Karpas-422 (cell line): ENCODE data around the gene KIF21A. TPM values are rescaled to one million over a fixed set of nuclear protein-coding genes. Genes with fewer than 3 reads are reported as not detected.

ENCODE experiments used
- DNase-seq: peaks from one replicate; pipeline ENCODE4 v3.0.0-alpha.2; 2015
- H2AFZ ChIP-seq: fragments of 200-600 bp; sonication (generic); 2 replicates; pipeline ENCODE4 v1.6.1; 2014; ENCODE audit warnings: antibody characterized with exemption, low read length, mixed read lengths
- H3K27ac ChIP-seq: fragments of 200-600 bp; sonication (generic); 2 replicates; pipeline ENCODE4 v1.5.1; 2014; ENCODE audit warnings: mild to moderate bottlenecking, low read length, moderate library complexity
- H3K27me3 ChIP-seq: fragments of 200-600 bp; sonication (generic); 2 replicates; pipeline ENCODE4 v1.6.1; 2014; ENCODE audit warnings: low read length, mixed read lengths
- H3K36me3 ChIP-seq: fragments of 200-600 bp; sonication (generic); 2 replicates; pipeline ENCODE4 v1.6.1; 2014; ENCODE audit warnings: low read length, mixed read lengths; ENCODE audit not compliant: insufficient read depth
- H3K4me1 ChIP-seq: fragments of 200-600 bp; sonication (generic); 2 replicates; pipeline ENCODE4 v1.6.1; 2014; ENCODE audit warnings: mild to moderate bottlenecking, low read length, mixed read lengths
- H3K4me2 ChIP-seq: fragments of 200-600 bp; sonication (generic); 2 replicates; pipeline ENCODE4 v1.6.1; 2014; ENCODE audit warnings: low read length, low read depth, mild to moderate bottlenecking; ENCODE audit not compliant: poor library complexity, severe bottlenecking
- H3K4me3 ChIP-seq: fragments of 200-600 bp; sonication (generic); 2 replicates; pipeline ENCODE4 v1.5.1; 2014; ENCODE audit warnings: mild to moderate bottlenecking, antibody characterized with exemption, low read length, mixed read lengths
- H3K79me2 ChIP-seq: fragments of 200-600 bp; sonication (generic); 2 replicates; pipeline ENCODE4 v1.6.1; 2014; ENCODE audit warnings: mild to moderate bottlenecking, low read length, mixed read lengths
- H3K9ac ChIP-seq: fragments of 200-600 bp; sonication (generic); 2 replicates; pipeline ENCODE4 v1.6.0; 2014; ENCODE audit warnings: low read length
- H3K9me2 ChIP-seq: fragments of 200-600 bp; sonication (generic), shearing (Covaris generic); replicated peaks from 2 replicates; pipeline ENCODE4 v1.6.0; 2014; ENCODE audit warnings: mild to moderate bottlenecking, low read length, moderate library complexity; ENCODE audit not compliant: insufficient read depth
- H3K9me3 ChIP-seq: fragments of 300-700, 200-600 bp; sonication (generic); 2 replicates; pipeline ENCODE4 v1.6.1; 2014; ENCODE audit warnings: low read length, mixed read lengths
- H4K20me1 ChIP-seq: fragments of 200-600 bp; sonication (generic); 2 replicates; pipeline ENCODE4 v1.6.1; 2014; ENCODE audit warnings: mild to moderate bottlenecking, antibody characterized with exemption, low read length, low read depth; ENCODE audit not compliant: insufficient read depth
- total RNA-seq: library from RNA; depleted of rRNA; stranded (reverse); fragments of >200 nt; shearing (Covaris generic); gene quantifications from 2 replicates; pipeline ENCODE4 v1.2.3, GENCODE V29; 2014; ENCODE audit warnings: low replicate concordance

KIF21A gene
- total RNA-seq, 1 experiment from 2014 or later, result 0.82 TPM

DNA sequence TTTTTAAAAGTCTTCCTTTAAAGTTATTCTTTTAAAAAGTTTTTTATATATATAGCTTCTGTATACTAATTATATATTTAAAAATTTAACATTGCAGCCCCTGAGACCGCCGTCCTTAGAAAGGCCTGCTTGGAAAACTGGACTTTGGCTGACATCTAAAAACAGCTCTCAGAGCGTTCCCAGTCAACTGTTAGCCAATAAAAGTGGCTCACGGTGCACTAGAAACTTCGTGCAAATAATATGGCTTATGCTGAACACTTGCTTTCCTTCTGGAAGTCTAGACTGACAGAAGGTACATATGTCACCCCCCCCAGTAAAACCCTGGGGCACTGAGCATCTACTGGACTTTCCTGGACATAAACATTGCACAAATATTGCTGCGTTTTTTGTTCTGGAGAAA is 115.0 kb downstream of the KIF21A start:
- H3K4me2 ChIP-seq, result no peak overlapping the region
- no peak overlapping the region for H3K27ac ChIP-seq
- no peak overlapping the region for H3K9ac ChIP-seq
- no peak for DNase-seq
- H3K9me2 ChIP-seq, result no peaks in the 10 kb centered on the region
- no peaks in the 10 kb centered on the region for H4K20me1 ChIP-seq
- no peaks in the 10 kb centered on the region for H3K27me3 ChIP-seq
- H3K4me3 ChIP-seq, result no peak overlapping the region
- H3K79me2 ChIP-seq, result no peaks in the 10 kb centered on the region
- H2AFZ ChIP-seq, result no peak overlapping the region
- no peaks in the 10 kb centered on the region for H3K36me3 ChIP-seq
- no peaks in the 10 kb centered on the region for H3K4me1 ChIP-seq
- no peaks in the 10 kb centered on the region; the same call in 1 of the 2 replicates for H3K9me3 ChIP-seq

DNA sequence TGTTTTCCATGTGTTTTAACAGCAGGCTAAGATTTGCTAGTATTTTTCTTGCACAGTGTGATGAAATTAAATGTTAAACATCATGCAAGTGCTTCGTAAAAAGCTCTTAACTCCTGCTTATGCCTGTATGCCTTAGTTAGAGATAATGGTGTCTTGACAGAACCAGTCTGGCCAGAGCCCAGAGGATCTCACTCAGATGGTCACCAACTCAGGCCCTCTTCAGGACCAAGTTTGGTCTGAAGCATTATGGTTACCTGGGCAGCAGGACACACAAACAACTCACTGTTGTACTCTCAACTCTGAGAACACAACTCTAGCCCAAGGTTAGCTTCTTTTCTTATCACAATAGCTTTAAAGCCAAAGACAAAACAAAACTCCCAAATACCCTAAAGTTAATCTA is 115.4 kb downstream of the KIF21A start:
- H3K4me2 ChIP-seq, result no peak overlapping the region
- H3K4me3 ChIP-seq, result no peak overlapping the region
- H3K79me2 ChIP-seq, result no peaks in the 10 kb centered on the region
- no peaks in the 10 kb centered on the region for H3K4me1 ChIP-seq
- H3K27ac ChIP-seq, result no peak overlapping the region
- H4K20me1 ChIP-seq, result no peaks in the 10 kb centered on the region
- H3K9ac ChIP-seq, result no peak overlapping the region
- no peaks in the 10 kb centered on the region for H3K27me3 ChIP-seq
- no peak overlapping the region for H2AFZ ChIP-seq
- DNase-seq, result no peak
- H3K9me3 ChIP-seq, result no peaks in the 10 kb centered on the region; the same call in 1 of the 2 replicates
- H3K36me3 ChIP-seq, result no peaks in the 10 kb centered on the region
- H3K9me2 ChIP-seq, result no peaks in the 10 kb centered on the region

DNA sequence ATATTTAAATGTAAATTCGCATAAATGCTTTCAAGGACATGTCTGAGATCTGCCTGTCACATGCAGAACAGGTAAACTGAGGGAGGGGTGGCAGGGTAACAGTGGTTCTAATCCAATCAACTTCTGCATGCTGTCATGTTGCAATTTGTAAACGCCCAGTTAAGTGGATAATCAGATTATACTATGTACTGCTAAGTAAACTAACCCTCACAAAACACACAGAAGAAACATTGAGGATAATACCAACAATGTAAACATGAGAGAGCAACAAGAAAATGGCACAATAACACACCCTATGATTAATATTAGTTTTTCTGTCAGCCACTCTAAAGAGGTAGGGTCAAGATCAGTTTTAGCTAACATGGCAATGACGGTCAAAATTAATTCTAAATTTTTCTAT is 123.7 kb downstream of the KIF21A start:
- H4K20me1 ChIP-seq, result no peaks in the 10 kb centered on the region
- no peak for DNase-seq
- no peak overlapping the region for H3K4me3 ChIP-seq
- H2AFZ ChIP-seq, result no peak overlapping the region
- H3K9me3 ChIP-seq, result no peaks in the 10 kb centered on the region
- no peak overlapping the region for H3K4me2 ChIP-seq
- no peaks in the 10 kb centered on the region for H3K79me2 ChIP-seq
- H3K4me1 ChIP-seq, result no peaks in the 10 kb centered on the region
- no peaks in the 10 kb centered on the region for H3K36me3 ChIP-seq
- no peak overlapping the region for H3K9ac ChIP-seq
- H3K9me2 ChIP-seq, result no peaks in the 10 kb centered on the region
- H3K27me3 ChIP-seq, result no peaks in the 10 kb centered on the region
- no peak overlapping the region for H3K27ac ChIP-seq

DNA sequence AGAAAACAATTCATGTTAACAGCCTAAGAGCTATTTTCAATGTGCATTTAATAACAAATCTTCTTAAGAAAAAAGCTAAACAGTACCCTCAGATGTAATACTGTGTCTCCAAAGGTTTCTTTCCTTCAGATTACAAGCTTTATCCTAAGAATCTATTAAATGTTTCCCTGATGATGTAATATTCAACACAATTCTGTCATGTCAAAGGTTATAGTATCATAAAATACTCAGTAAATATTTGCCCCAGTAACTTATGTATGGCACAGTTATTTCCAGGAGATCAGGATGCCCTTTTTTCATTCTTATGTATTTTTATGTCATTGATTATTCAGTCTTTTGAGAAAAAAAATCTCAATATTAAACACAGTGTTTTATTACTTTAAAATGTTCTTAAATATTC is 128.4 kb downstream of the KIF21A start:
- no peaks in the 10 kb centered on the region for H3K4me1 ChIP-seq
- H2AFZ ChIP-seq, result no peak overlapping the region
- no peaks in the 10 kb centered on the region for H3K36me3 ChIP-seq
- no peaks in the 10 kb centered on the region for H4K20me1 ChIP-seq
- H3K79me2 ChIP-seq, result no peaks in the 10 kb centered on the region
- H3K27ac ChIP-seq, result no peak overlapping the region
- no peak overlapping the region for H3K4me3 ChIP-seq
- H3K9ac ChIP-seq, result no peak overlapping the region
- H3K9me3 ChIP-seq, result no peaks in the 10 kb centered on the region
- DNase-seq, result no peak
- no peak overlapping the region for H3K4me2 ChIP-seq
- H3K27me3 ChIP-seq, result no peaks in the 10 kb centered on the region
- no peaks in the 10 kb centered on the region for H3K9me2 ChIP-seq

DNA sequence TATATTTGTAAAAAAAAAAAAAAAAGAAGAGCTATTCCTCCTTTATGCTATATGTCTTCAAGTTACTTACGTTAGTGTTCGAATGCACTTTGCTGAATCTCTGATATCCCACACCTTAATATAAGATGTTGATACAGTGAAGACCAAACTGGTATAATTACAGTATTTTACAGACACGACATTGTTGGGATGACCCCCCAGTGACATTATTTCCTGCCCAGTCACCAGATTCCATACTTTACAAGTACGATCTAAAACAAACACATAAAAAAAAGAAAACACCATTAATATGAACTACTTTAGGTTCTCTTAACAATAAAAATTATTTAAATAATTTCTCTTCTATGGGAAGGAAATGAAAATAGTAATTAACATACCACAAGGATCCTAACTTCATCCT is 133.4 kb downstream of the KIF21A start:
- Histone ChIP-seq H4K20me1 (no peaks in the 10 kb centered on the region), H3K4me2 (no peak overlapping the region), H3K36me3 (no peaks in the 10 kb centered on the region)

DNA sequence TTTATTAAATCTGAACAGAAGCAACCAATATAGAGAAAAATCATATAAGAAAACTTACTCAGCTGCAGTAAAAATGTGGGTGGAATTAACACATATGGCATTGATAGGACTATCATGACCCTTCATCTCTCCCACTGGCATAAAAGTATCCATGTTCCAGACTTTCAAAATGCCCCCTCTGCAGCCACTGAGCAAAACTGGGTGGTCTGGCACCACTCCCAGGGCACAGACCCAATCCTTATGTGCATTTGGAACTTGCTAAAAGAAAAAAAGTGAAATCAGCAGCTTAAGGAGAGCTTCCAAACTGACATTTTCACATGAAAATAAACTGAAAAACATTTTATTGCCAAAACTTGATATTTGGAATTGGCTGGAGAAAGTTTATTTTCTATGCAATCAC is 141.5 kb downstream of the KIF21A start:
- no peak overlapping the region for H2AFZ ChIP-seq
- no peaks in the 10 kb centered on the region for H3K27me3 ChIP-seq
- no peak overlapping the region for H3K27ac ChIP-seq
- DNase-seq, result no peak
- no peaks in the 10 kb centered on the region for H3K36me3 ChIP-seq
- no peaks in the 10 kb centered on the region for H3K4me1 ChIP-seq
- no peaks in the 10 kb centered on the region for H3K79me2 ChIP-seq
- H3K9me3 ChIP-seq, result no peaks in the 10 kb centered on the region
- no peak overlapping the region for H3K9ac ChIP-seq
- H3K9me2 ChIP-seq, result no peaks in the 10 kb centered on the region
- H4K20me1 ChIP-seq, result no peaks in the 10 kb centered on the region
- no peak overlapping the region for H3K4me3 ChIP-seq
- no peak overlapping the region for H3K4me2 ChIP-seq

More for the DNA sequence above, 133.4 kb downstream of the KIF21A start:
- no peaks in the 10 kb centered on the region for H3K27me3 ChIP-seq
- no peak overlapping the region for H2AFZ ChIP-seq
- H3K27ac ChIP-seq, result no peak overlapping the region
- no peaks in the 10 kb centered on the region for H3K9me2 ChIP-seq
- H3K4me1 ChIP-seq, result no peaks in the 10 kb centered on the region
- no peak overlapping the region for H3K4me3 ChIP-seq
- H3K9ac ChIP-seq, result no peak overlapping the region
- no peaks in the 10 kb centered on the region for H3K9me3 ChIP-seq
- no peak for DNase-seq
- H3K79me2 ChIP-seq, result no peaks in the 10 kb centered on the region

DNA sequence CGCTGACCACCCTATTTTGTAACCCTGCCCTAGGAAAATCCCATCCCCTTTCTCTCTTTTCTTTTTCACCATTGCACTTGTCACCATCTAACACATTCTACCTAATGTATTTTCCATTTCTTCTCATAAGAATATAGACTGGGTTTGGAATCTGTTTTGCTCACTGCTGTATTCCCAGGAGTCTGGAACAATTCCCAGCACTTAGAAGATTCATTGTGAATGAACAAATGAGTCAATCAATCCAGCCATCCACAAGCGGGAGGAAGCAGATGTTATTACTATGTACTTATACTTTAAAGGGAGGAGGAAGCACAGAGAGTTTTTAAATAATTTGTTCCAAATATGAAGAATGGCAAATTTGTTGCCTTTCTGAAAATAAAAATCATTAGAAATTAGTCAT is 142.1 kb downstream of the KIF21A start:
- no peaks in the 10 kb centered on the region for H4K20me1 ChIP-seq
- no peak overlapping the region for H3K4me3 ChIP-seq
- no peak overlapping the region for H3K4me2 ChIP-seq
- H3K27ac ChIP-seq, result no peak overlapping the region
- H3K27me3 ChIP-seq, result no peaks in the 10 kb centered on the region
- H3K79me2 ChIP-seq, result no peaks in the 10 kb centered on the region
- no peaks in the 10 kb centered on the region for H3K9me3 ChIP-seq
- no peak overlapping the region for H2AFZ ChIP-seq
- H3K36me3 ChIP-seq, result no peaks in the 10 kb centered on the region
- no peaks in the 10 kb centered on the region for H3K4me1 ChIP-seq
- no peak for DNase-seq
- no peak overlapping the region for H3K9ac ChIP-seq
- H3K9me2 ChIP-seq, result no peaks in the 10 kb centered on the region

DNA sequence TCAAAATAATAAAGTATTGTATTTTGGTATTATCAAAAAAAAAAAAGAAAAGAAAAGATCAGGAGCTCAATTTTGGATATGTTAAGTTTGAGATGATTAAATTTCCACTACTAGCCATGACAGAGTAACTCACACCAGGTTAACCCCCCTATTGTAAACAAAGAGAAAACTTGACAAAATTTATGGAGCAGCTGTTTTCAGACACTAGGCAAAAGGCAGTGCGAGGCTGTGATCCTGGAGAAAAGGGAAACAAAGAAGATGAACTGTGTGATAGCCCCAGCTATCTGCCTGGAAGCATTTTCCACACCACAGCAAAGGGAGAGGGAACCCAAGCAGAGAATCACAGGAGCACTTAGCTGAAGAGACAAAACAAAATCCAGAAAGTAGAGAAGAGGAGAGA is 145.0 kb downstream of the KIF21A start:
- H4K20me1 ChIP-seq, result no peaks in the 10 kb centered on the region
- no peak for DNase-seq
- no peaks in the 10 kb centered on the region for H3K9me2 ChIP-seq
- H2AFZ ChIP-seq, result no peak overlapping the region
- no peak overlapping the region for H3K9ac ChIP-seq
- H3K79me2 ChIP-seq, result no peaks in the 10 kb centered on the region
- no peak overlapping the region for H3K27ac ChIP-seq
- H3K4me3 ChIP-seq, result no peak overlapping the region
- no peaks in the 10 kb centered on the region for H3K4me1 ChIP-seq
- H3K4me2 ChIP-seq, result no peak overlapping the region
- H3K36me3 ChIP-seq, result no peaks in the 10 kb centered on the region
- H3K9me3 ChIP-seq, result no peaks in the 10 kb centered on the region; the same call in 1 of the 2 replicates
- H3K27me3 ChIP-seq, result no peaks in the 10 kb centered on the region

DNA sequence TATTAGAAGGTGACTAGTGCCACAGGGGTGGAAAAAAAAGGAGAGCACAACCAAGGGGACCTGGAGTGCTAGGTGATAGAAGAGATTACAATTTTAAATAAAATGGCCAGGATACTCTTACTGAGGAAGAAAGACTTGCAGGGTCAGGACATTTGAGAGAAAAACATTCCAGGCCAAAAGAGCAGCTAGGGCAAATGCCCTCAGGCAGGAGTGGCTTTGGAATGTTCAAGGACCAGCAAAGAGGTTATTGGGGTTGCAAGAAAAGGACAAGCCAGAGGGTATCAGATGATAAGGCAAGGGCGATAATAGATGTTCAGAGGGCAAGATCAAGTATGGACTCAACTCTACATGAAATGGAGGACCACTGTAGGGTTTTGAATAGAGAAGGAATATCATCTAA is 146.4 kb downstream of the KIF21A start:
- Histone ChIP-seq H2AFZ (no peak overlapping the region), H3K79me2 (no peaks in the 10 kb centered on the region), H4K20me1 (no peaks in the 10 kb centered on the region), H3K4me2 (no peak overlapping the region), H3K4me1 (no peaks in the 10 kb centered on the region), H3K9me2 (no peaks in the 10 kb centered on the region), H3K36me3 (no peaks in the 10 kb centered on the region), H3K27me3 (no peaks in the 10 kb centered on the region), H3K27ac (no peak overlapping the region), H3K9ac (no peak overlapping the region), H3K4me3 (no peak overlapping the region), H3K9me3 (no peaks in the 10 kb centered on the region; the same call in 1 of the 2 replicates)
- no peak for DNase-seq
